Spleen (tissue), 11 donors: ENCODE measurements around the gene CDK1. TPM values are rescaled to one million over a fixed set of nuclear protein-coding genes. Genes with fewer than 3 reads are reported as not detected.

ENCODE experiments used
- DNase-seq: peaks from one replicate; pipeline ENCODE4 v3.0.0-alpha.2; 2020
- H3K27ac ChIP-seq, 8 donors: fragments of 200-600 bp; sonication (generic) in 7 of 8; 1 replicate in 4 of 8; 2 replicates in 4 of 8; pipeline versions ENCODE4 v1.5.0 to v1.8.0; 2016 to 2021; ENCODE audit warnings: inconsistent platforms in 4 of 8, mild to moderate bottlenecking in 4 of 8, moderate library complexity in 1 of 8
- H3K27me3 ChIP-seq, 7 donors: fragments of 200-600 bp; sonication (generic) in 6 of 7; replicated peaks in 1 of 7; 1 replicate in 4 of 7; 2 replicates in 3 of 7; pipeline versions ENCODE4 v1.5.0 to v1.8.0; 2016 to 2021; ENCODE audit warnings: inconsistent platforms in 3 of 7, mild to moderate bottlenecking in 1 of 7
- H3K36me3 ChIP-seq, 6 donors: fragments of 200-600 bp; sonication (generic) in 5 of 6; 1 replicate in 4 of 6; 2 replicates in 2 of 6; pipeline versions ENCODE4 v1.5.0 to v1.8.0; 2016 to 2021; ENCODE audit warnings: inconsistent platforms in 2 of 6
- H3K4me1 ChIP-seq, 6 donors: fragments of 200-600 bp; sonication (generic) in 5 of 6; 1 replicate in 3 of 6; 2 replicates in 3 of 6; pipeline versions ENCODE4 v1.5.0 to v1.8.0; 2016 to 2021; ENCODE audit warnings: inconsistent platforms in 3 of 6
- H3K4me3 ChIP-seq, 8 donors: fragments of 200-600 bp; sonication (generic) in 7 of 8; 1 replicate in 4 of 8; 2 replicates in 4 of 8; pipeline versions ENCODE4 v1.5.0 to v1.8.0; 2016 to 2021; ENCODE audit warnings: inconsistent platforms in 4 of 8, mild to moderate bottlenecking in 4 of 8, moderate library complexity in 2 of 8
- H3K9me3 ChIP-seq, 8 donors: fragments of 200-600 bp; sonication (generic) in 7 of 8; 1 replicate in 4 of 8; 2 replicates in 4 of 8; pipeline versions ENCODE4 v1.5.0 to v1.8.0; 2016 to 2021; ENCODE audit warnings: inconsistent platforms in 4 of 8
- POLR2A ChIP-seq, 3 donors: fragments of 450-650 bp; IDR thresholded peaks; one replicate each; pipeline ENCODE4 v1.5.1; 2017; ENCODE audit warnings: antibody characterized with exemption in 3 of 3, mild to moderate bottlenecking in 1 of 3
- POLR2AphosphoS5 ChIP-seq, 3 donors: sonication (generic); formaldehyde crosslinking; IDR thresholded peaks; one replicate each; pipeline ENCODE4 v1.5.1; 2017; ENCODE audit warnings: antibody characterized with exemption in 3 of 3
- WGBS, 5 donors: extraction: QIAGEN DNeasy Blood & Tissue Kit in 3 of 5; methylation state at CpG; one replicate each; pipeline versions ENCODE4 v1.1.5 to v1.1.7; 2013 to 2018; 5-methylcytosine and 5-hydroxymethylcytosine counted together
- intact Hi-C: fragments of 100-400 bp; cut with DNase I; formaldehyde crosslinking; loops from one replicate; pipeline ENCODE4 v1.15.0; 2023; ENCODE audit warnings: low total_unique reads
- polyA plus RNA-seq, 3 donors: library from polyadenylated mRNA; stranded (reverse); fragments of 200-250 nt; gene quantifications; one replicate each; pipeline ENCODE4 v1.2.1, GENCODE V29; 2013
- total RNA-seq, 7 donors: library from RNA; depleted of rRNA in 3 of 7; stranded (reverse); fragments of >200 nt in 3 of 7; fragmentation: NEBNext Ultra II Directional in 4 of 7; extraction: Animal tissue kit (Norgen Biotek cat#: 25700) in 4 of 7; gene quantifications; one replicate each; pipeline versions ENCODE4 v1.1.0 to v1.2.1, GENCODE V29; 2016 to 2021
- TF ChIP-seq, protein P1 (sequence below), 11 experiments: fragments of 200-600 bp in 7 of 11; fragments of 450-650 bp in 4 of 11; sonication (generic) in 4 of 11; IDR thresholded peaks in 8 of 11; conservative IDR thresholded peaks in 3 of 11; 1 replicate in 7 of 11; 2 replicates in 4 of 11; pipeline versions ENCODE4 v1.4.0 to v1.8.0; 2016 to 2021; ENCODE audit warnings: antibody characterized with exemption in 11 of 11, inconsistent platforms in 4 of 11, mild to moderate bottlenecking in 1 of 11
- donor health status: healthy with polysubstance abuse.
- donor health status: DM: no; HTN: no; CAD: no; lungs with moderate emphysema.
- donor health status: DM: no; HTN: no; CAD: no.
- donor health status: Bipolar disorder and iron deficiency.
- donor health status: healthy.
- donor health status: DM: no; HTN: no; CAD: no.
- donor health status: DM: yes; HTN: yes; CAD: no.

CDK1 gene
- total and polyA plus RNA-seq, 10 donors = 4.0 to 22.7 (median 9.6) TPM

DNA sequence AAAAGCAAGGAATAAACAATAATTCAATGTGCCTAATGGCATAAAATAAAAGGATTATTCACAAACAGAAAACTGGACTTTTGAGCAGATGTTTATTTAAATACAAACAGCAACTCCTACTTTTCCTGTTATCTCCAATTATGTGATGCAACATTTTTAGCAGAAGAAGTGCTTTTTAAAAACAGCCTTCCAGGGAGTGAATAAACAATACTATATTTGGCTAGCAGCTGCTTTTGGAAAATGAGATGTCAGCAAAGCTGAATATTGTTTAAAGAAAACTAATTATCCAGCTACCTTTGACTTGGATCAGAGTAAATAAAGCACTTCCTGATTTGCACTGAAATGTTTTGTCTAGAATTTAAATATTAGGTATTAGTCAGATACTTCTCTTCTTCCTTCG is 23.2 kb downstream of the CDK1 start:
- H3K4me1 ChIP-seq = peaks cover 0 to 6% (median 0%) of the 10 kb centered on the region in 6 donors

DNA sequence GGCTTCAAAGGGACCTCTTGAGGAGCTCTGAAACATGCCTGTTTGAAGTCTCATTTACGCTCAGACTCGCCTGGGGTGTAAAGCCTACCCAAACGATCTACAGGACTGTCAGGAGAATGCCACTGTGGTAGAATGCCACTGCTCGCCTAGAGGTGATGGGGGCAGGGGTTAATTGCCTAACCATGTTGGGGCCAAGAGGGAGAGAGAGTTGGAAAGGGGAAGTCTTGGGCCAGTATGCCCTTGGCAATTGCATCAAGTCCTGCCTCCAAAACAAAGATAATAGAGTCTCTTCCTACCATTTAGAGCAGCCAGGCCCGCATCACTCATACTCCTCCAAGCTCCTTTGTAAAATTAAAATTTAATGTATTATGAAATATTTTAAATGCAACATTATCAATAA is 25.2 kb downstream of the CDK1 start:
- no peaks in the 10 kb centered on the region for H3K27me3 ChIP-seq
- peaks cover 0 to 6% (median 0%) of the 10 kb centered on the region in 6 donors for H3K4me1 ChIP-seq
- no peak for DNase-seq
- H3K4me3 ChIP-seq = no peak overlapping the region
- WGBS, 5 donors = 74 to 86% (median 80%) methylated on average over 5 of the region's 5 CpGs
- H3K27ac ChIP-seq = no peak overlapping the region
- H3K9me3 ChIP-seq = no peaks in the 10 kb centered on the region
- no peaks in the 10 kb centered on the region for H3K36me3 ChIP-seq
- no peak for TF ChIP-seq POLR2A (IDR thresholded peaks at IDR 0.05)
- TF ChIP-seq POLR2AphosphoS5 (IDR thresholded peaks at IDR 0.05) = no peak
- TF ChIP-seq, protein P1, sequence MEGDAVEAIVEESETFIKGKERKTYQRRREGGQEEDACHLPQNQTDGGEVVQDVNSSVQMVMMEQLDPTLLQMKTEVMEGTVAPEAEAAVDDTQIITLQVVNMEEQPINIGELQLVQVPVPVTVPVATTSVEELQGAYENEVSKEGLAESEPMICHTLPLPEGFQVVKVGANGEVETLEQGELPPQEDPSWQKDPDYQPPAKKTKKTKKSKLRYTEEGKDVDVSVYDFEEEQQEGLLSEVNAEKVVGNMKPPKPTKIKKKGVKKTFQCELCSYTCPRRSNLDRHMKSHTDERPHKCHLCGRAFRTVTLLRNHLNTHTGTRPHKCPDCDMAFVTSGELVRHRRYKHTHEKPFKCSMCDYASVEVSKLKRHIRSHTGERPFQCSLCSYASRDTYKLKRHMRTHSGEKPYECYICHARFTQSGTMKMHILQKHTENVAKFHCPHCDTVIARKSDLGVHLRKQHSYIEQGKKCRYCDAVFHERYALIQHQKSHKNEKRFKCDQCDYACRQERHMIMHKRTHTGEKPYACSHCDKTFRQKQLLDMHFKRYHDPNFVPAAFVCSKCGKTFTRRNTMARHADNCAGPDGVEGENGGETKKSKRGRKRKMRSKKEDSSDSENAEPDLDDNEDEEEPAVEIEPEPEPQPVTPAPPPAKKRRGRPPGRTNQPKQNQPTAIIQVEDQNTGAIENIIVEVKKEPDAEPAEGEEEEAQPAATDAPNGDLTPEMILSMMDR (IDR thresholded peaks at IDR 0.05 in 8 of 11, conservative IDR thresholded peaks at IDR 0.05 in 3 of 11) = no peak
- intact Hi-C loops = no loop called here

More for the DNA sequence above, 23.2 kb downstream of the CDK1 start:
- intact Hi-C loops = no loop called here
- Histone ChIP-seq H3K9me3 (no peaks in the 10 kb centered on the region), H3K27me3 (no peaks in the 10 kb centered on the region), H3K36me3 (peaks cover 0 to 9% (median 0%) of the 10 kb centered on the region in 6 donors), H3K27ac (no peak overlapping the region), H3K4me3 (no peak overlapping the region)
- 70 to 88% (median 75%) methylated on average over 1 of the region's 1 CpG for WGBS, 5 donors
- no peak for DNase-seq
- TF ChIP-seq POLR2AphosphoS5 (IDR thresholded peaks at IDR 0.05) (no peak), POLR2A (IDR thresholded peaks at IDR 0.05) (no peak)

DNA sequence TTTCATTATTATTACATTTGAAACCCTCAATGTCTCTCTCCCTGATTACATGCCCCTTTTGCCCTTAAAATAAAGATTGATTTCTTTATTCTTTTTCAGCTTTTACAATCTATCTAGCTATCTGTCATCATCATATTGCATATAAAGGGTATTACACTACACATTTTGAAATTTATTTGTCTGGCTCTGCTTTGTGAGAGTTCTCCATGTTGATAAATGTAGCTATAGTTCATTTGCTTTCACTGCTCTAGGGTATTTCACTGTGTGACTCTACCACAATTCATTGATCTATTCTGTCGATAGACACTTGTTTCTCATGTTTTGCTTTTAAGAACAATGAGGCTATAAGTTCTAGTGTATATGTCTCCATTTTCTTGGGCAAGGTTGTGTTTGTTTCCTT is 25.6 kb downstream of the CDK1 start:
- H3K27ac ChIP-seq = no peak overlapping the region
- DNase-seq = no peak
- WGBS, 5 donors = 93 to 100% (median 97%) methylated on average over 1 of the region's 1 CpG
- no peak for TF ChIP-seq POLR2A (IDR thresholded peaks at IDR 0.05)
- TF ChIP-seq, protein P1 (IDR thresholded peaks at IDR 0.05 in 8 of 11, conservative IDR thresholded peaks at IDR 0.05 in 3 of 11) = no peak
- no peaks in the 10 kb centered on the region for H3K27me3 ChIP-seq
- H3K4me3 ChIP-seq = no peak overlapping the region
- H3K9me3 ChIP-seq = no peaks in the 10 kb centered on the region
- no peaks in the 10 kb centered on the region for H3K36me3 ChIP-seq
- intact Hi-C loops = no loop called here
- peaks cover 0 to 6% (median 0%) of the 10 kb centered on the region in 6 donors for H3K4me1 ChIP-seq

DNA sequence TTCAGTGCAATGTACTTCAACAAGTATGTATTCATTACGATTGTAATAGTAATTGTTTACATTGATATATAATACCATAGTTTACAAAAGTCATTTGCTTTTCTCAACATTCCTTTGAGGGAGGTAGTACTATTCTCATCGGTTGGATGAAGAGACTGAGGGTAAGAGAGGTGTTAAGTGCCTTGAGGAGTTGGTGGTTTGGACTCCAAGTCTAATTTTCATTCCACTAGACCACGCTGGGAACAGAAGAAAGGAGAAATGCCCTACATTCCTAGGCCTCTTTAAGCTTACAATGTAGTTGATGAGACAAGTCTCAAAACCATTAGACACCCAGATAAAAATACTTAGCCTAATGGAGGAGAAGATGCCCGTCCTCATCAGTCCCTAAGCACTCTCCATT is 28.6 kb downstream of the CDK1 start:
- Histone ChIP-seq H3K4me3 (no peak overlapping the region), H3K4me1 (peaks cover 0 to 6% (median 2%) of the 10 kb centered on the region in 6 donors), H3K9me3 (no peaks in the 10 kb centered on the region), H3K27ac (no peak overlapping the region), H3K27me3 (no peaks in the 10 kb centered on the region), H3K36me3 (no peaks in the 10 kb centered on the region)
- no peak for DNase-seq
- 79 to 93% (median 81%) methylated on average over 4 of the region's 4 CpGs for WGBS, 5 donors
- TF ChIP-seq POLR2AphosphoS5 (IDR thresholded peaks at IDR 0.05) = no peak
- intact Hi-C loops = no loop called here

DNA sequence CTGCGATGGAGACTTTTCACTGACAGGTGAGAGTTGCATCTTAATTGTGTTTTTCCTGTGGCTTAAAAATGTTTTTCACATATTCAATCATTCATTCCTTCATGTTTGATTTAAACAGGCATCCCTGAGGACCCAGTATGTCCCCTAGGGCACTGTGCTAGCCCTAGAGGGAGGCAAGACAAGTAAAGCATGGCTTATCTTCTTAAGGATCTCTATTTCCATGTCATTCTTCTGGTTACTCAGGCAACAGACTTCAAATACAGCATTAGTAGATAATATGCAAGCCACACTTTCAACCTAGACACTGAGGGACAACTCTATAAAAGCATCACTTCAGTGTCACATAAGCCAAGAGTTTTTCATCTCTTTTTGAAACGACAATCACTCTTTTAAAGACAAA is 29.2 kb downstream of the CDK1 start:
- 94 to 99% (median 96%) methylated on average over 2 of the region's 2 CpGs for WGBS, 5 donors
- intact Hi-C loops = no loop called here
- peaks cover 0 to 6% (median 0%) of the 10 kb centered on the region in 6 donors for H3K4me1 ChIP-seq
- no peak overlapping the region for H3K27ac ChIP-seq
- H3K36me3 ChIP-seq = no peaks in the 10 kb centered on the region
- DNase-seq = no peak
- H3K4me3 ChIP-seq = no peak overlapping the region
- no peaks in the 10 kb centered on the region for H3K27me3 ChIP-seq
- TF ChIP-seq POLR2A (IDR thresholded peaks at IDR 0.05) (no peak), POLR2AphosphoS5 (IDR thresholded peaks at IDR 0.05) (no peak)
- TF ChIP-seq, protein P1 (IDR thresholded peaks at IDR 0.05 in 8 of 11, conservative IDR thresholded peaks at IDR 0.05 in 3 of 11) = no peak
- no peaks in the 10 kb centered on the region for H3K9me3 ChIP-seq
